C4-2B (cell line): ENCODE data around the gene PRKCE.

Source experiments
- H3K27ac ChIP-seq: fragments of 450-650 bp; 2 replicates; pipeline ENCODE4 v1.5.1; 2017
- CTCF ChIP-seq: fragments of 450-650 bp; conservative IDR thresholded peaks from 2 replicates; pipeline ENCODE4 v1.5.1; 2017; ENCODE audit warnings: mild to moderate bottlenecking
- ZFX ChIP-seq: fragments of 450-650 bp; IDR thresholded peaks from 2 replicates; pipeline ENCODE4 v1.6.1; 2017

Gene PRKCE

GRCh38 chr2:46181789-46182530 lies 530.5 kb downstream of the PRKCE start:
- TF ChIP-seq CTCF (no peak), ZFX (no peak)

GRCh38 chr2:46183426-46183825 lies 532.0 kb downstream of the PRKCE start:
- H3K27ac ChIP-seq: no peak overlapping the region
- TF ChIP-seq CTCF (no peak), ZFX (no peak)

More at GRCh38 chr2:46181789-46182530, 530.5 kb downstream of the PRKCE start:
- no peak overlapping the region for H3K27ac ChIP-seq

- H3K27ac ChIP-seq: no peak overlapping the region
- TF ChIP-seq ZFX (no peak), CTCF (no peak)
These were observed 533.5 kb downstream of the PRKCE start for GRCh38 chr2:46184794-46185583.

GRCh38 chr2:46187112-46187618 lies 535.7 kb downstream of the PRKCE start:
- TF ChIP-seq CTCF (no peak), ZFX (no peak)
- peak overlapping the region; percentile 55 for H3K27ac ChIP-seq

- H3K27ac ChIP-seq: no peak overlapping the region
- TF ChIP-seq CTCF (no peak), ZFX (no peak)
These were observed 536.7 kb downstream of the PRKCE start for GRCh38 chr2:46188041-46188716.

GRCh38 chr2:46193356-46193755 lies 541.9 kb downstream of the PRKCE start:
- H3K27ac ChIP-seq: no peak overlapping the region
- TF ChIP-seq CTCF (no peak), ZFX (no peak)

- TF ChIP-seq ZFX: no peak
- no peak overlapping the region for H3K27ac ChIP-seq
These were observed 542.4 kb downstream of the PRKCE start for GRCh38 chr2:46193855-46194254.
